Ovary (tissue), 3 donors: Measurements from ENCODE around the gene ISCU.

Experiments
- CTCF ChIP-seq, 3 donors: fragments of 450-650 bp in 2 of 3; fragments of 200-600 bp in 1 of 3; IDR thresholded peaks; one replicate each; pipeline versions ENCODE4 v1.5.1 to v1.8.0; 2016 to 2022; ENCODE audit warnings: antibody characterized with exemption in 3 of 3, mild to moderate bottlenecking in 1 of 3
- POLR2A ChIP-seq: fragments of 450-650 bp; IDR thresholded peaks from one replicate; pipeline ENCODE4 v1.6.1; 2017; ENCODE audit warnings: antibody characterized with exemption, mild to moderate bottlenecking, moderate library complexity
- donor health status: DM: no; HTN: no; CAD: no.

GRCh38 chr12:108553799-108554198 is 8.6 kb upstream of the ISCU start:
- TF ChIP-seq CTCF (IDR thresholded peaks at IDR 0.05) (no peak), POLR2A (no peak)
